NCI-H526 treated with DMSO at 0.1 percent for 48 hours (cell line): Measurements from ENCODE around the gene GIMAP1.

ENCODE experiments used
- DNase-seq: peaks from one replicate; lab custom pipeline; 2025; lab: John Stamatoyannopoulos, UW

GIMAP1 gene

DNA sequence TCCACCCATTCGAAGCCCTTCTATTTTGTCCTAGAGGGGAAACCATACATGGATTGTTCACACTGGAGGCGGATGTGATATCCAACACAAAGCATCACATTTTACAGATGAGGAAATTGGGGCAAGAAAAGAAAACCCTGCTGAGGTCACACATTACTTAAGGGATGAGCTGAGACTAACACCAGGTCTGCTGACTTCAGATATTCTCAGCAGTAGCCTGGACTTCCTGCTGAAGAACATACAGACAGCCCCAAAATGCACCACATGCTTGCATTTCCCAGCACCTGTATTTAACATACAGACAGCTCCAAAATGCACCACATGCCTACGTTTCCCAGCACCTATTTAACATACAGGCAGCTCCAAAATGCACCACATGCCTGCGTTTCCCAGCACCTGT is 32.0 kb downstream of the GIMAP1 start:
- no peak for DNase-seq

DNA sequence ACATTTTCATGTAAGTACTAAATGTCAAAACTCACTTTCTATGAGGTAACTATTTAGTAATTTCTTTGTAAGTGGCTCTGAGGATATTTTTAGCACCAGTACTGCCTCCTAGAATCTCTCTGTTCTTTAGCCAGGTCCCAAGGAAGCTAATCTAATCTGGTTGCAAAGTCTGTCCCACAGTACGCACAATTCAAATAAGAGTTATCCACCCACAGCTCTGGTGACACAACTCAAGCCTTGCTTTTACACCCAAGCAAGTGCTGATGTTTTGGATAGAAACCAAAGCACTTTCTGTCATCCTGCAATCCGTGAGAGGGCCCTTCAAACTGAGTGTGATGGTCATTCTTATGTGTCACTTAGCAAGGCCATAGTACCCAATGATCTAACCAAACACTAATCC is 35.3 kb downstream of the GIMAP1 start:
- no peak for DNase-seq

DNA sequence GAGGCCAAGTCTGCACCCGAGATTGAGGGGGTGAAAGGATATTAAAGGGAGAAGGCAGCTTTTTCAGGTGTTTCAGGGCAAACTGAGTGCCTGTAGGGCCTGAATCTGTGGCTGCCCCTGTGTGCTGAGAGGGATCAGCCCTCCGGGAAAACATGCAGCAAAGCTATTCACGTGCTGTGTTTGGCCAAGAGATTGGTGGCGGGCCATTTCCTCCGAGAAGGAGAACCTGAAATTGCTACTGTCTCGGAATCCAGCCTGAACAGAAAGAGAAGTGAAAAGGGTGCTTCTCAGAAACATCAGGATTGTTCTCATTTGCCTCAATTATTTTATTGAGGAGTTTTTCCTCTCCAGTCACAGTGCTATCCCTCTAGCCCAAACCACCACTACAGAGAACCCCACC is 36.8 kb downstream of the GIMAP1 start:
- no peak for DNase-seq

DNA sequence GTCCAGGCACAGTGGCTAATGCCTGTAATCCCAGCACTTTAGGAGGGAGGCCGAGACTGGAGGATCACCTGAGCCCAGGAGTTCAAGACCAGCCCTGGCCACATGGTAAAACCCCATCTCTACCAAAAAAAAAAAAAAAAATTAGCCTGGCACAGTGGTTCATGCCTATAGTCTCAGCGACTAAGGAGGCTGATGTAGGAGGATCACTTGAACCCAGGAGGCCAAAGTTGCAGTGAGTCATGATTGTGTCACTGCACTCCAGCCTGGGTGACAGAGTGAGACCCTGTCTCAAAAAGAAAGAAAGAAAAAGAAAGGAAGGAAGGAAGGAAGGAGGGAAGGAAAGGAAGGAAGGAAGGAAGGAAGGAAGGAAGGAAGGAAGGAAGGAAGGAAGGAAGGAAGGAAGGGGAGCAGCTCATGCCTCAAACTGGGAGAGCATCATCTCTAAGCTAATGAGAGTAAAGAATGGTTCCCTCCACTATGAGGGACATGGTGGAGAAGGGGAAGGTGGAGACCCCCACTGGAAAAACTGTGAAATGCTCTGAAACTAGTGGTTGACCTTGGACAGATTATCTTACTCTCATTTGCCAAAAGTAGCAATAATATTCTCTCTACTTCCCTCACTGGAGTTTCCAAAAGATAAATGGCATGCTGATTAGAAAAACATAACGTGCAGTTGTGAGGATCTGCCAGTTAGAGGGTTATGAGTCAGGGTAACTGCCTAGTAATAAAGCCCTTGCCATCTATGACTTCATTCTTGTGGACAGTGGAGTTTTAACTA is 37.6 kb downstream of the GIMAP1 start:
- DNase-seq: no peak

DNA sequence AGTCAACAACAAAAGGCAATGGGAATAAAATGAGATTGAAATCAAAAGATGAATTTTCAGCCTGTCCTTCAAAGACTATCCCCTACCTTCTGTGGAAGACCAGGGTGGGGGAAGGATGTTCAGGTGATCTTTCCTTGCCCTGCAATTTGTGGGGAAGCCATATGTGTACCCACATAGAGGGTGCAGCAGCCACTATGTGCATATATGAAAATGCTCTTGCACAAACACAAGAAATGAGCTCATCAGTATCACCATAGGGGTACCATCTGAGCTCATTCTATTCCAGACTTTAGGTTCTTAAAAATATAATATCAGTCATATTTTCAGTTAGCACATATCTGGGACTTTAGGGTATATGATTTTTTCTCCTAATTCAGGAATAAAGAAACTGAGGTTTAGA is 38.5 kb downstream of the GIMAP1 start:
- DNase-seq: no peak

DNA sequence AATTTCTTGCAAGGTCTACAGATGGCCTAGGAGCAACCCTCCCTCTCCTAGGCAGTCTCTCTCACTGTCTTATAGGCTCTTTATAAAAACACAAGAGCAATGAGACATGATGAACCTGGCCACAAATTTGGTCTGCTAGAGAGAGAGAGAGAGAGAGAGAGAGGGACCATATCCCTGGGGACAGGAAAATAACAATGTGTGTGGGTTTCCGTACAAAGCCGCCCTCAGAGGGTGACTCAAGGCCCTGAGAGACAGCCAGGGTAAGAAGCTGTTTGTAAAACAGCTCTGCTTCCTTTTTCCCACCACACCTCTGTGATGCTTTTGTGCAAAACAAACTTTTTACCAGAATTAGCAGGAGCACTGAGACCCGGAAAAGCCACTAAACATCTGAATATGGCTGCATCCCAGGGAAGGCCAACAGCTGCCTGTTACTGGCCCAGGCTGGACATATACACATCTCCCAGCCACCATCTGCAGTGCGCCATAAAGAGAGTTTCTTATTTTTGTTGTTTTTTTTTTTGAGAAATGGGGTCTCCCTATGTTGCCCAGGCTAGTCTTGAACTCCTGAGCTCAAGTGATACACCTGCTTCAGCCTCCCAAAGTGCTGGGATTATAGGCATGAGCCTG is 39.2 kb downstream of the GIMAP1 start:
- no peak for DNase-seq

DNA sequence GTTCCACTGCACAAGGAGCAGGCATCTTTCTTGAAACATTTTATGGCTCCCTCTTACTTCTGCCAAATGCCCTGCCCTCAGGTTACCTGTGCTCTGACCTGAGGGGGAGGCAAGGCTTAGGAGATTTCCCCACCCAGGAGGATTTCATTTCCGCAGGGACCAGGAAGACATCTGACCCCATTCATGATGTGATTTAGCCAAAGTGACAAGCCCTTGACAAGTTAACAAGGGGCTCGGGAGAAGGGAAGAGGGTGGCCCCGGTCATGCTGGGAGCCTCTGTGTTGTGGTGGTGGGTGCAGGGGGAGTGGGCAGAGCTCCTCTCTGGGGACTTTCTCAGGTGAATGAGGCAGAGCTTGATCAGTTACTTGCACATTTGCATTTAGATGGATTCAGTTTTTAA is 39.8 kb downstream of the GIMAP1 start:
- no peak for DNase-seq

DNA sequence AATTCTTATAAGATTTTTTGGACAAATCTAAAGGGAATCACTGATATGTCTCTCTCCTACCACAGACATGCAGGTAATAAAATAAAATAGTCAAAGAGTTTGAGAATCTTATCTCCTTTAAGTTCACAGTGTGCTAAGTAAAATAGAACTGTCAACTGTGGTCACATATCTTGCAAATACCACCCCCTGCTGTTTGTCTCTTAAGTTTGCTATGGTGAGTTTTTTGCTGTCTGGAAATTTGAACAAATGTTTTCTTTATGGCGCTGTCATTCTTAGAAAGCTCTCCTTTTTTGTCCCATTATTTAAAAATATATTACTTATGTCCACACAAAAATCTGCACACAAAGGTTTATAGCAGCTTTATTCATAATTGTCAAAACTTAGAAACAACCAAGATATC is 40.4 kb downstream of the GIMAP1 start:
- peak; percentile 22 for DNase-seq

DNA sequence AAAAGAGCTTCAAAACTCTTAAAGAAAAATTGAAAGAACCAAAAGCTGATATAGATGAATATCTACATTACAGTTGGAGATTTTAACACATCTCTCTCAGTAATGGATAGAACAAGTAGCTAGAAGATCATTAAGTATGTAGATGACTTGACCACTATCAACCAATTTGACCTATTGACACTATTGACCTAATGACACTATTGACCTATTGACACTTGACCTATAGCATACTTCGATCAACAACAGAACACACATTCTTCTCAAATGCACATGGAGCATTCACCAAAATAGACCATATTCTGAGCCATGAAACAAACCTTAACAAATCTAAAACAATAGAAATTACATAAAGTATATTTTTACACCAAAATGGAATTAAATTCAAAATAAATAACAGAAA is 43.1 kb downstream of the GIMAP1 start:
- DNase-seq: no peak

DNA sequence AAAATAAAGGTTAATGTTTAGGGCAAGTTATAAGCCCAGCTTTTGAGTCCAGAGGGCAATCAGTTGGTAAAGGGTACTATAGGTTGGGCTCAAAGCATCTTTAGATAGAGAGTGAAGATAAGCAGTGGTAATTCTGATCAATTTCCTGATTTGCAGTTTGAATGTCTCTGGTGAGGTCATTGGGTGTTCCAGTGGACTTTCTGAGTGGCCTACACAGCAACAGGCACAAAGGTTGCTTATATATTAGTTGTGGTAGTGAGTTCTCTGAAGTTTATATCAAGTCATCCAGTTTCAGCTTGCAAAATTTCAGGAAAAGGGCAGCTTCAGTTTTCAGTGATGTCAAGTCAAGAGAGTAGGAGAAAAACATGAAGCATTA is 49.9 kb downstream of the GIMAP1 start:
- DNase-seq: no peak

DNA sequence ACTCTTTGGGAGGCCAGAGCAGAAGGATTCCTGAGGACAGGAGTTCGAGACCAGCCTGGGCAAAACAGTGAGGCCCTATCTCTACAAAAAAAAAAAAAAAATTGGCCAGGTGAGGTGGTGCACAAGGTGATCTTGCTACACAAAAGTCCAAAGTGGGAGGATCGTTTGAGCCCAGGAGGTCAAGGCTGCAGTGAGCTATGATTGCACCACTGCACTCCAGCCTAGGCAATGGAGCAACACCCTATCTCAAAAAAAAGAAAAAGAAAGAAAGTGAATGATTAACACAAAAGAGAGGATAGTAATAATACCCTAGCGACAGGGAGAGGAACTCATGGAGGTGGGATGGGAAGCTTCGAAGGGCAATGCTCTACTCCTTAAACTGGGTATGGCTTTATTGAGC is 53.4 kb downstream of the GIMAP1 start:
- no peak for DNase-seq
